Right lobe of liver (tissue), 4 donors: Measurements from ENCODE around the gene CNTN5.

ENCODE experiments used
- CTCF ChIP-seq, 4 donors: fragments of 200-600 bp in 3 of 4; fragments of 450-650 bp in 1 of 4; IDR thresholded peaks; one replicate each; pipeline versions ENCODE4 v1.5.1 to v1.8.0; 2016 to 2022; ENCODE audit warnings: antibody characterized with exemption in 4 of 4, mild to moderate bottlenecking in 2 of 4
- POLR2A ChIP-seq: fragments of 450-650 bp; IDR thresholded peaks from one replicate; pipeline ENCODE4 v1.6.1; 2017; ENCODE audit warnings: antibody characterized with exemption, mild to moderate bottlenecking
- donor health status: DM: no; HTN: no; CAD: no.
- donor health status: DM: no; HTN: no; CAD: no.
- donor health status: DM: no; HTN: yes; CAD: no.

DNA sequence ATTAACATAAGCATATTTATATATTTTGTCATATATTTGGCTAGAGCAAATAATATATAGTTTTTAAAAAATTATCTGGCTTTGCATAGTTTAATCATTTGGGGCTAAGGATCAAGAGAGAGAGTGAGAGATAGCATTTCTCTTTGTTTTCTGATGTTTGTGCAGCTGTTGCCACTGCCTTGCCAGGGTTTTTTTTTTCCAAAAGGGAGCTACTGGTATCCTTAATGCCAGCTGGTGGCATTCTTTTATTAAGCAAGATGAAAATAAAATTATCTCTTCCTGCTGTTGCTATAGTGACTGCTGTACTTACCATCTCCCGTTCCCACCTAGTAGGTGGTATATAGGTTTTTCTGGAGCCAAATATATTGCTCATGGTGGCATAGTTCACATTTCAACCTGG is 873.1 kb downstream of the CNTN5 start:
- TF ChIP-seq CTCF (IDR thresholded peaks at IDR 0.05) (no peak), POLR2A (no peak)
